Spinal cord (tissue), 10 donors: ENCODE measurements around the gene SETD1A. TPM values are rescaled to one million over a fixed set of nuclear protein-coding genes. Genes with fewer than 3 reads are reported as not detected.
"Not testable (repeated sequence)": the region's sequence is repeated elsewhere in the genome, so short reads cannot be mapped to it uniquely, and the experiment has no call there.

ENCODE experiments used
- DNase-seq, 6 donors: peaks; one replicate each; pipeline versions ENCODE4 v3.0.0 to v3.0.0-alpha.2; 2013 to 2015; ENCODE audit warnings: low spot score in 6 of 6, low read depth in 4 of 6
- H3K27ac ChIP-seq: one replicate; pipeline ENCODE4 v1.5.1; 2013; ENCODE audit warnings: low read depth, low read length, control low read depth
- H3K27me3 ChIP-seq: one replicate; pipeline ENCODE4 v1.6.1; 2013; ENCODE audit warnings: low read length; ENCODE audit not compliant: control insufficient read depth, insufficient read depth
- H3K36me3 ChIP-seq: one replicate; pipeline ENCODE4 v1.6.1; 2013; ENCODE audit warnings: low read length; ENCODE audit not compliant: control insufficient read depth, insufficient read depth
- H3K4me1 ChIP-seq: one replicate; pipeline ENCODE4 v1.6.1; 2013; ENCODE audit warnings: low read length; ENCODE audit not compliant: control insufficient read depth, insufficient read depth
- H3K4me3 ChIP-seq: one replicate; pipeline ENCODE4 v1.5.1; 2013; ENCODE audit warnings: low read depth, low read length, control low read depth
- H3K9me3 ChIP-seq: one replicate; pipeline ENCODE4 v1.6.1; 2013; ENCODE audit warnings: low read length; ENCODE audit not compliant: control insufficient read depth, insufficient read depth
- WGBS: methylation state at CpG from one replicate; pipeline ENCODE4 v1.1.5; 2013; ENCODE audit warnings: missing lambda C conversion rate; ENCODE audit not compliant: insufficient coverage; 5-methylcytosine and 5-hydroxymethylcytosine counted together
- polyA plus RNA-seq, 2 donors: library from polyadenylated mRNA; unstranded; fragments of 120-200 nt; gene quantifications; one replicate each; pipeline ENCODE4 v1.2.1, GENCODE V29; 2013; ENCODE audit not compliant: insufficient read length in 2 of 2
- total RNA-seq, 2 donors: library from RNA; depleted of rRNA in 1 of 2; stranded (reverse); fragments of 120-200 nt in 1 of 2; fragments of >200 nt in 1 of 2; gene quantifications; one replicate each; pipeline versions ENCODE4 v1.2.3 to v1.2.4, GENCODE V29; 2013 to 2014
- donor health status: healthy.

Gene SETD1A
- total and polyA plus RNA-seq, 4 donors: 2.3 to 17.4 (median 10.8) TPM

DNA sequence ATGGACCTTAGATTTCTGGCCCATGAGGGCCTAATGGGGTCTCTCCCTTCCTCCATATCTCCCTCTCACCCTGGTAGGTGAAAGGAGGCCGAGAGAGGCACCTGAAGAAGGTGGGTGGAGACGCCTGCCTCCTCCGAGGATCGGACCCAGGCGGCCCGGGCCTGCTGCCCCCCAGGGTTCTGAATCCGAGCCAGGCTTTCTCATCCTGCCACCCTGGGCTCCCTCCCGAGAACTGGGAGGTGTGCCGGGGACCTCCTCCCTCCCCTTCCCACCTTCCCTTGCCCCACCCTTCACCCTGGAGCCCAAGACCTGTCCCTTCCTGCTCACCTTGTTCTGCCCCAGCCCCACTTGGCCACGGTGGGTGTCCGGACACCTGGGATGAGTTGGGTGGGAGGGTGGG is 29.2 kb upstream of the SETD1A start:
- peaks cover 79% of the 10 kb centered on the region for H3K36me3 ChIP-seq

GRCh38 chr16:30929167-30929566 is 28.4 kb upstream of the SETD1A start:
- 93% methylated on average over 4 of the region's 7 CpGs for WGBS
- Histone ChIP-seq H3K4me1 (peaks cover 31% of the 10 kb centered on the region), H3K27me3 (no peaks in the 10 kb centered on the region), H3K4me3 (no peak overlapping the region), H3K9me3 (no peaks in the 10 kb centered on the region), H3K36me3 (peaks cover 87% of the 10 kb centered on the region), H3K27ac (no peak overlapping the region)
- no peak for DNase-seq

More for the DNA sequence above, 29.2 kb upstream of the SETD1A start:
- H3K4me1 ChIP-seq: peaks cover 31% of the 10 kb centered on the region
- no peaks in the 10 kb centered on the region for H3K9me3 ChIP-seq
- H3K4me3 ChIP-seq: no peak overlapping the region
- H3K27ac ChIP-seq: no peak overlapping the region
- H3K27me3 ChIP-seq: no peaks in the 10 kb centered on the region
- DNase-seq: no peak
- WGBS: 83% methylated on average over 9 of the region's 11 CpGs

GRCh38 chr16:30930160-30930571 is 27.4 kb upstream of the SETD1A start:
- Histone ChIP-seq H3K27me3 (no peaks in the 10 kb centered on the region), H3K27ac (no peak overlapping the region), H3K36me3 (peaks cover 96% of the 10 kb centered on the region), H3K9me3 (no peaks in the 10 kb centered on the region), H3K4me1 (peaks cover 21% of the 10 kb centered on the region), H3K4me3 (no peak overlapping the region)
- 93% methylated on average over 28 of the region's 35 CpGs for WGBS
- DNase-seq: no peak

DNA sequence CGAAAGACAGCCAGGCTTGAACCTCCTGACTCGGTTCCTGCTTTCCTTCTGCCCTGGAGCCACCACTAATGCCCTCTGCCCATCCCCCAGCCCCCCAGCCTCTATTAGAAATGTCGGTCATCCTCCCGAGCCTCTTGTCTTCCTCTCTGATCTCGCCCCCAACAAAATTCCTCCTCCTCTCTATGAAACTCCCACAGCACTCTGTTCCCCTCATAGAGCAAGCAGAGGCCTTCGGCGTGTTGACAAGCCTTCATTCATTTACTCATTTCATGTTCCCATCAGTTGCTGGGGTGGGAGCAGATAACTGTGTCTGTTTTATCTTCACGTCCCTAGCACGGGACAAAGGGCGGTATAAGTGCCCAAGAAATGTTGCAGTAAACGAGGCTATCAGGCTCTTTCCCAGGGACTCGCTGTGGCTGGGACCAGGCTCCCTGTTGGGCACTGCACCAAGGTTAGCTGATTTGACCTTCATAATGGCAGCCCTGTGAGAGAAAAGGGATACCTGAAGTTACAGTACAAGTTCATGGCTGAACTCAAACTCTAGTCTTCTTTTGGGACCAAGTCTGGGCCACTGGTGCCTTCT is 26.4 kb upstream of the SETD1A start:
- no peak for DNase-seq
- no peaks in the 10 kb centered on the region for H3K27me3 ChIP-seq
- H3K9me3 ChIP-seq: no peaks in the 10 kb centered on the region
- no peak overlapping the region for H3K4me3 ChIP-seq
- H3K27ac ChIP-seq: no peak overlapping the region
- peaks cover 15% of the 10 kb centered on the region for H3K4me1 ChIP-seq
- WGBS: 77% methylated on average over 9 of the region's 12 CpGs
- peaks cover 96% of the 10 kb centered on the region for H3K36me3 ChIP-seq

GRCh38 chr16:30934827-30935557 is 22.6 kb upstream of the SETD1A start:
- no peak overlapping the region for H3K4me3 ChIP-seq
- no peaks in the 10 kb centered on the region for H3K9me3 ChIP-seq
- DNase-seq: peak in 1 of 6 donors; percentile 36
- WGBS: 67% methylated on average over 12 of the region's 12 CpGs
- H3K27me3 ChIP-seq: no peaks in the 10 kb centered on the region
- H3K27ac ChIP-seq: no peak overlapping the region
- H3K4me1 ChIP-seq: no peaks in the 10 kb centered on the region
- H3K36me3 ChIP-seq: peaks cover 94% of the 10 kb centered on the region

- H3K27me3 ChIP-seq: no peaks in the 10 kb centered on the region
- H3K9me3 ChIP-seq: no peaks in the 10 kb centered on the region
- WGBS: 92% methylated on average over 5 of the region's 5 CpGs
- peaks cover 94% of the 10 kb centered on the region for H3K36me3 ChIP-seq
- DNase-seq: no peak
- no peak overlapping the region for H3K4me3 ChIP-seq
- peaks cover 8% of the 10 kb centered on the region for H3K4me1 ChIP-seq
- no peak overlapping the region for H3K27ac ChIP-seq
These were observed 19.9 kb upstream of the SETD1A start for GRCh38 chr16:30937692-30938091.

- not testable (repeated sequence) for DNase-seq, H3K4me1 ChIP-seq, H3K4me3 ChIP-seq, H3K27ac ChIP-seq, H3K27me3 ChIP-seq, H3K9me3 ChIP-seq
- H3K36me3 ChIP-seq: peaks cover 91% of the 10 kb centered on the region
- WGBS: 91% methylated on average over 6 of the region's 8 CpGs
These were observed 18.0 kb upstream of the SETD1A start for GRCh38 chr16:30939571-30939970.

DNA sequence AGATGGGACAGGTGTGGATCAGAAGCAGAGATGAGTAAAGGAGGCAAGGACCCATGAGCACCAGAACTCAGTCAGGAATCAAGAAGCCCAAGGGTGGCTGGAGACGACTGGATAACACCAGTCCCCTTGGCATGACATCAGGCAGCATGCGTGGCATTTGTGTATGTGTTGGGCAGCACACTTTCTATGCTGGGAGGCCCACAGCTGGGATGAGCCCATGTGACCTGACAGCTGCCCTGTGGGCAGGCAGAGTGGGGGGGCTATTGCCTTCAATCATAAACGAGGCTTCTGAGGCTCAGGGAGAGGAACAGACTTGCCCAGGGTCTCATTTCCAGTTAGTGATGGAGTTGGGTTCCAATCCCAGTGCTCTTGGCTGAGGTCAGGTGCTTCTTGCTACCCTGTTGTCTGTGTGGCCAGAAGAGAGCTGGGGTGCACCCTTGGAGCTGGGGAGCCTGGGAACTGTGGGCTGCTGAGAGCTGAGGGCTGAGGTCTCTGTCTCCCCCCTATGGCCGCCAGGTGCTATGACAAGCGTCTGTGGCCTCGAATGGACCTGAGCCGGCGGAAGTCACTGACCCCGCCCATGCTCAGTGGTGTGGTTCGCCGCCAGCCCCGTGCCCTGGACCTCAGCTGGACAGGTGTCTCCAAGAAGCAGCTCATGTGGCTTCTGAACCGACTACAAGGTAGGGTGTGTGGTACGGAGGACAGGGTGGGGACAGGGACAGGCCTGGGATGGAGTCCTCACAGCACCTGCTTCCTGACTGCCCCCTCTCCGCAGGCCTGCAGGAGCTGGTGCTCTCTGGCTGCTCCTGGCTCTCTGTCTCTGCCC is 15.7 kb upstream of the SETD1A start:
- no peaks in the 10 kb centered on the region for H3K9me3 ChIP-seq
- DNase-seq: peak in 2 of 6 donors; percentile 65 to 68
- WGBS: 23% methylated on average over 15 of the region's 15 CpGs
- no peaks in the 10 kb centered on the region for H3K27me3 ChIP-seq
- no peak overlapping the region for H3K27ac ChIP-seq
- peaks cover 8% of the 10 kb centered on the region for H3K4me1 ChIP-seq
- H3K4me3 ChIP-seq: no peak overlapping the region
- peaks cover 81% of the 10 kb centered on the region for H3K36me3 ChIP-seq

- no peak overlapping the region for H3K27ac ChIP-seq
- no peak for DNase-seq
- peaks cover 80% of the 10 kb centered on the region for H3K36me3 ChIP-seq
- 88% methylated on average over 3 of the region's 4 CpGs for whole genome bisulfite sequencing
- no peaks in the 10 kb centered on the region for H3K9me3 ChIP-seq
- H3K4me1 ChIP-seq: peaks cover 13% of the 10 kb centered on the region
- no peaks in the 10 kb centered on the region for H3K27me3 ChIP-seq
- no peak overlapping the region for H3K4me3 ChIP-seq
These were observed 15.1 kb upstream of the SETD1A start for GRCh38 chr16:30942426-30942806.
